Measurements from ENCODE around the gene CCDC32.

Gene CCDC32

GRCh38 chr15:40565333-40566238 is 744 bp upstream of the CCDC32 start:
- DNase-seq, result peak; percentile 27

GRCh38 chr15:40563426-40563825 is 1.4 kb downstream of the CCDC32 start:
- no peak for DNase-seq

- no peak for DNase-seq
Observed at GRCh38 chr15:40562691-40563090, 2.2 kb downstream of the CCDC32 start.

- DNase-seq, result no peak
Observed at GRCh38 chr15:40558952-40559742, 5.7 kb downstream of the CCDC32 start.

- DNase-seq, result no peak
Observed at GRCh38 chr15:40555876-40556275, 9.0 kb downstream of the CCDC32 start.

- no peak for DNase-seq
Observed at GRCh38 chr15:40554161-40554525, 10.7 kb downstream of the CCDC32 start.

- no peak for DNase-seq
Observed at GRCh38 chr15:40550341-40551037, 14.4 kb downstream of the CCDC32 start.

GRCh38 chr15:40549894-40550293 is 14.9 kb downstream of the CCDC32 start:
- DNase-seq, result no peak

GRCh38 chr15:40548610-40549009 is 16.2 kb downstream of the CCDC32 start:
- no peak for DNase-seq

GRCh38 chr15:40545457-40545856 is 19.4 kb downstream of the CCDC32 start:
- no peak for DNase-seq

- no peak for DNase-seq
Observed at GRCh38 chr15:40543631-40544294, 21.1 kb downstream of the CCDC32 start.

GRCh38 chr15:40543082-40543481 is 21.8 kb downstream of the CCDC32 start:
- DNase-seq, result no peak

- no peak for DNase-seq
Observed at GRCh38 chr15:40538976-40539375, 25.9 kb downstream of the CCDC32 start.

GRCh38 chr15:40536501-40536900 is 28.3 kb downstream of the CCDC32 start:
- DNase-seq, result no peak

GRCh38 chr15:40534371-40534770 is 30.5 kb downstream of the CCDC32 start:
- DNase-seq, result no peak

- DNase-seq, result no peak
Observed at GRCh38 chr15:40533763-40534364, 31.0 kb downstream of the CCDC32 start.

- no peak for DNase-seq
Observed at GRCh38 chr15:40528801-40529200, 36.0 kb downstream of the CCDC32 start.

- no peak for DNase-seq
Observed at GRCh38 chr15:40525855-40526254, 39.0 kb downstream of the CCDC32 start.

GRCh38 chr15:40523611-40524010 is 41.2 kb downstream of the CCDC32 start:
- no peak for DNase-seq

- DNase-seq, result no peak
Observed at GRCh38 chr15:40516322-40516721, 48.5 kb downstream of the CCDC32 start.

GRCh38 chr15:40513609-40514008 is 51.2 kb downstream of the CCDC32 start:
- DNase-seq, result no peak

- no peak for DNase-seq
Observed at GRCh38 chr15:40512440-40512839, 52.4 kb downstream of the CCDC32 start.

Measured in NCI-H2171 (cell line).